Glomerular endothelial cell (primary cell): ENCODE measurements around the gene RNU6-8. TPM values are rescaled to one million over a fixed set of nuclear protein-coding genes. Genes with fewer than 3 reads are reported as not detected.

ENCODE experiments used
- DNase-seq: peaks from one replicate; pipeline ENCODE4 v3.0.0-alpha.2; 2011; ENCODE audit warnings: low read depth, low spot score; ENCODE audit errors: extremely low read depth
- total RNA-seq: library from RNA; depleted of rRNA; stranded (reverse); fragments of >200 nt; gene quantifications from 2 replicates; pipeline ENCODE4 v1.2.3, GENCODE V29; 2015

The RNU6-8 gene
- total RNA-seq, 1 donor from 2014 or later = not detected

DNA sequence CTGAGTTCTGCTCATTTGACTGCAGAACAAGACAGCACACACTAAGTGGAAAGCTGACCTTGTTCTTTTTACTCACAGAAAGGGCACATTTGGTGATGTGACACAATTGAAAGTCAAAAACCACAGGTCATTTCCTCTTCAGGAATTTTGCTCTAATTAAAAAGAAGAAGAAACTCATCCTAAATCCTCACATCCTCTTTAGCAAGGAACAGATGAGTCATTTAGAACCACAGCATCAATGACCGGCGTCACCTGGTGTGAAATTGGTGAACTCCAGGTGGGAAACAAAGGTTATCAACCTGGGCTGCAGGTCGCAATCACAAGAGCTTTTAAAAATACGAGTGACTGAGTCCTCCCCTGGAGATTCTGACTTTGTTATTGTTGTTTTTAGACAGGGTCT, 2.9 kb upstream of the RNU6-8 start:
- no peak for DNase-seq

DNA sequence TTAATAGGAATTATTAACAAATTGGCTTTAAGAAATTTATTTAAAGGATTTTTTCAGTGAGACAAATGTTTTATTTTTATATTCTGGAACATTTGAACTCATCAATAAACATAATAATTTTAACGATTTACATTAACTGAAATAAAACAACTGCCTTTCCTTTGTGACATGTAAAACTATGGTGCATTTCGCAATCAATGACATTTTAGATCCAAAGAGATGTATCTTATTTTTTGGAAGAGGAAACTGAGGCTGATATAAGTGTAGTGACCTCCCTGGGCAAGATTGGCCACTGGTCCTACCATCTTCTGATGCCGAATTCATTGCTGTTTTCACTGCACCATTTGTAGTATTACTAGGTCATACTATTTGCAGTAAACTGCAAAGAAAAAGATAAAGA, 2.5 kb upstream of the RNU6-8 start:
- DNase-seq = no peak

- DNase-seq = no peak
Measured at GRCh38 chr14:32203928-32204357, 874 bp upstream of the RNU6-8 start.

DNA sequence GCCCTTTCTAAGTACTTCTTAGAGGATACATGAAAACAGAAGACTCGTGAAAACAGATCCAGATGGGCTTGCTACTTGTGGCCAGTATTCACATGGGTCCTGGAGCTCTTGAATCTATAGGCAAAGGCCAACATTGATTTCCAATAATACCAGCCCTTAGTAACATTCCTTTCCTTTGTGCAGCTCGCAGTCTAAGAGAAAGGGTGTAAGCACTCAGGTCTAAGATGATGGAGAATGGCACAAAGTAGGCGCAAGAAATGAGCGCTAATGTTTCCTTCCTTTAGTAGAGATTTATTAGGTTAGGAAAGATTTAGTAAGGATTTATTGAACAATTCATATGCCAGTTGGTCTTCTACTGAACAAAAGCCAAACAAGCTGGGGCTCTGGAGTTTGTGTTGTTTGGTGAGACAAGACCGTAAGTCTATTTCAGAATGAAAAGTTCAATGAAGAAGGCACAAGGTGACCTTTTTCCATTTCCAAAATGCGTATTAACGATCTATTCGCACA, 525 bp downstream of the RNU6-8 start:
- DNase-seq = no peak

- no peak for DNase-seq
Measured at GRCh38 chr14:32201816-32202490, 1.1 kb downstream of the RNU6-8 start, which contains the start of gene RNU6-7. Gene RNU6-7, plus strand, starts transcription at chr14:32202045.

- no peak for DNase-seq
Measured at GRCh38 chr14:32201193-32201815, 1.8 kb downstream of the RNU6-8 start.

GRCh38 chr14:32200368-32201192, 2.5 kb downstream of the RNU6-8 start:
- DNase-seq = no peak

DNA sequence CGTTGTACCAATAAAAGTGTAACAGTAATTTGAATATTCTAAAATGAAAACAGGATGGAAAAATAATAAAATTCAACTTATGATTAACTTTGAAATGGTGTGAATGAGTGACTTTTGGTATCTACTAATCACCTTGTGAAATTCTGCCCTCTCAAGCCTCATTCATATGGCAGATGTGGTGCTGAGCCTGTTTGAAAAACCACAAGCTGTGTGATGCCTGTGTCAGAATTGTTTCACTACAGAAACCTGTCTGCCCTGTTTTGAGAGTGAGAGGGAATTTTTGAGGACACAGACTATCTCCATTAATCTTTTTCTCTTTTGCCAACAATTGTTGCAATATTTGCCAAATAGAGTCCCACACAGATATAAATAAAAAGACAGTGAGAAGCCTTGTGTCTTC, 5.2 kb downstream of the RNU6-8 start:
- no peak for DNase-seq

- DNase-seq = no peak
Measured at GRCh38 chr14:32195636-32196035, 7.4 kb downstream of the RNU6-8 start.

- no peak for DNase-seq
Measured at GRCh38 chr14:32193532-32193931, 9.5 kb downstream of the RNU6-8 start.

DNA sequence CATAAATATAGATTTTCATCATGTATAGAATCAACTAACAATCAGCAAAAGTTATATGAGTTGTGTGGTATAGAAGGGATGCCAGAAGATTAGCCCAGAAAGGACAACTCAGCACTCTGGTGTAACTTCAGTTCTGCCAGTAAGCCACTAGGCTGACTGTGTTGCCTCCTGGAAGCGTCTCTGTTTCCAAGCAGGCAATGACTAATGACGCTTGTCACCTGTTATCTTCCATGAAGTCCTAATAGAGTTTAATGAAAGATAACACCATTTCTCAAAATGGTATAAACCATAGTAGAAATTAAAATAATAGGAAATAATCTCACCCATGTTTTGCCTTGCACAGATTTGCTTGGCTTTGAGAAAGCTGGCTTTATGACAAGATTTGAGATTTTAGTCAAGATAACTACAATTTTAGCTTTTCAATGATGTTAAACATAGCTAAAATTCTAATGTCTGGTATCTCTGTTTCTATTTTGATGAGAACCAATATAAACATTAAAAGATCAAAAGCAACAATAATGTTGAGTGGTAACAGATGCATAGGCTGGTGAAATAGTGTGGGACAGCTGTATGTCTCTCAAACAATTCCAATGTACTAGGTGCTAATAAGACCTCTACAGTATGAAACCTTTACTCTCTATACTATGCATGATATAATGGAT, 10.2 kb downstream of the RNU6-8 start:
- no peak for DNase-seq

- no peak for DNase-seq
Measured at GRCh38 chr14:32190673-32191072, 12.4 kb downstream of the RNU6-8 start.

- no peak for DNase-seq
Measured at GRCh38 chr14:32189811-32190210, 13.3 kb downstream of the RNU6-8 start.

- no peak for DNase-seq
Measured at GRCh38 chr14:32186248-32186647, 16.8 kb downstream of the RNU6-8 start.

GRCh38 chr14:32185097-32185496, 18.0 kb downstream of the RNU6-8 start:
- DNase-seq = no peak

DNA sequence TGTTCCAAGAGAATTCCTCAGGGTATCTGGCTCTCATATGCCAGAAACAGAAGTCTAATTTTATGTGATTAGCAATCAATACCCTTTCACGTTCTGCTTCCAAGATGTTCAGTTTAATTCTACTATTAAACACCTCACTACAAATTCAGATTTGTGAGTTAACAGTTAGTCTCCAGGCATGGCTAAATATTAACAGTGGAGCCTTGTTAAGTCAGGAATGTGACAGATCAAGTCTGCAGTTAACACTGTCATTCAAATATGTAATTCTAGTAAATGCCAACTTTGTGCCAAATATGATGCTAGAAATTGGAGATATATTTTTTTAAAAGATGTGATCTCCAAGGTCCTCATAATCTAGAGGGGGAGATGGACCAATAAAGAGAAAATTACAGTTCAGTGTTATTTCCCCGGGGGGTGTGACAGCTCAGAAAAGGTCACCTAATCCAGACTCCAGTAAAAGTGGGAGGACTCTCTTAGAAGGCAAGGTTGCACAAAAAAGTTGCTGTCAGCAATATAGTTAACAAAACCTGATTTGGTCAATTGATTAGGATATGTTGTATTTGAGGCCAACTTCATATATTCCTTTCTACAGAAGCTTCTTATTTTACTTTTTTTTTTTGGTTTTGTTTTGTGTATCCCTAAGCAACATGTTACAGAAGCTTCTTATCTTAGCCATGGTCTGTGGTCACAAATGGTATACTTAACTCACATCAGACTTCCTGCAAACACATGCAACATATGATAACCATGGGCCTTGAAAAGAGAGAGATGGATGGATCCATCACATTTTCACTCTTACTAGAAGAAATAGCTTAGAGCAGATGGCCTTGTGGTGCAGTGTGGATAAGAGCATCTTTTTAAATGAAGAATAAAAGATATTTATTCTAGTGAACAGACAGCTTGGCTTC, 19.7 kb downstream of the RNU6-8 start:
- DNase-seq = no peak

DNA sequence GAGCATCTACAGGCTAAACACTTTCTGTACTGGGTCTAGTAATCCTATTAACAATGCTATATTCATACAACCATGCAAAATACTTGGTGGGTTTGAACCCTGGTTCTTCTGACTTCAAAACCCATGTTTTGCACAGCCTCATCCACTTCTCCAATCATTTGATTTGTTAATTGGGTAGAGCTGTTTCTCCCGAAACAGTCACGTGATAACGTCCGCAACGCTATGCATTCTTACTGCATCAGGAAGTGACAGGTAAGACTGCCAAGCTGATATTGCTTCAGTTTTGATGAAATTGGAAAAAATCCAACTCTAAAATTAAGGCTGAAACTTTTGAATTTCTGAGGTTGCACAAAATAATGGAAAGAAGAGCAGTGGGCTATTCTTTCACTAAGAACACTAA, 31.6 kb downstream of the RNU6-8 start:
- DNase-seq = no peak

DNA sequence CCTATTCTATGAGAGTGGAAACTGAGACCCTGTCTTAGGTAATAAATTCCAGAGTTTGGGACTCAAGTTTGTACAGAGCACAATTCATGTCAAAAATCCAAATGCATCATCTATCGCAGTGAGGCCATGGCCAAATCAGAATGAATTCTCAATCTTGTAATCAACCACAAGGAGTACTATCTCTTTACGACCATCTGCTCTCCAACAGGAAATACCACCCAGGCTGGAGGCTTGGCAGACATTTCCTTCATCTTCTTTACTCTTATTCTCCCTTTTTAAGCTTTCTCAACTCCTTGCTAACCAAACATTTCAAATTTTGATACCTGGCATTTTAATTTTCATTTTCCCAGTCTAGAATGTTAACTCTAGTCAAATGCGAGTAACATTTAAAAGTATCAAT, 33.9 kb downstream of the RNU6-8 start:
- DNase-seq = no peak

DNA sequence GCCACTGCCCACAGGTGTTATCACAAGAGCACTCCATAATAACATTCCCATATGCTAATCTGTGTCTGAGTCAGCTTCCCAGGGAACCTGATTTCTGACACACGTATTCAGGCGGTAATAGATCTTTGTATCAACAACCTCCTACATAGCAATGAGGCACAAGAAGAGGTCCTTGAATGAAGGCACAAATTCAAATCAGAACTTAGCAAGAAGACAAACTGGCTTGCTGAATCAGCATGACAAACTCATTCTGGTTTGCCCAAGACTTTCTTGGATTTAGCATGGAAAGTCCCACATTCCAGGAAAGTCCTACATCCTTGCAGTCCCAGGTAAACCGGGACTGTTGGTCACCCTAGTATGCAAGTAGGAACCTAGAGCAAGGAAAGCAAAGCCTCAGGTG, 35.2 kb downstream of the RNU6-8 start:
- no peak for DNase-seq

DNA sequence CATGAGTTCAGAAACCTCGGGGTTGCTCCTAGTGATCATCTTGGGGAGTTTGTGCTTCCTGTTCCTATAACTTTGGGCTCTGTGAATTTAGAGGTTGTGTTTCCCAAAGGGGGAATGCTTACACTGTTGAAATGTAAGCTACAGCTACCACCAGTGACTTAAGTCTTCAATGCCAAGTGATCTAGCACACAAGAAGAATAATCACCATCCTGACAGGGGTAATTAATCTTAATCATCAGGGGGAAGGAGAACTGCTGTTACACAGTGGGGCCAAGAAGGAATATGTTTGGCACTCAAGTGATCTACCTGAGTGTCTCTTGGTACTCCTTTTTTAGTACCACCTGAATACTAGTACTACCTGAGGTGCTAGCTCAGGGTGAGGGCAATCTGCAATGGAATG, 36.1 kb downstream of the RNU6-8 start:
- no peak for DNase-seq
